GM18870 (cell line): ENCODE measurements around the gene CLSTN2.
A peak's percentile ranks its signal among the peaks of the same experiment; 100 is the strongest.

Source experiments
- ATAC-seq: cut with Tn5 transposase; IDR thresholded peaks from one replicate; pipeline ENCODE4 v1.9.1; 2021; ENCODE audit warnings: moderate library complexity; ENCODE audit not compliant: unreplicated experiment

CLSTN2 gene

GRCh38 chr3:140530131-140530530 is 595.1 kb downstream of the CLSTN2 start:
- ATAC-seq: no peak

GRCh38 chr3:140530603-140531002 is 595.6 kb downstream of the CLSTN2 start:
- no peak for ATAC-seq

GRCh38 chr3:140532793-140533330 is 597.9 kb downstream of the CLSTN2 start:
- ATAC-seq: no peak

GRCh38 chr3:140536926-140537726 is 602.1 kb downstream of the CLSTN2 start:
- ATAC-seq: no peak

GRCh38 chr3:140537727-140538082 is 602.7 kb downstream of the CLSTN2 start:
- ATAC-seq: no peak

- peak; percentile 78 for ATAC-seq
Observed at GRCh38 chr3:140540262-140540661, 605.3 kb downstream of the CLSTN2 start.

- ATAC-seq: no peak
Observed at GRCh38 chr3:140541975-140542653, 607.1 kb downstream of the CLSTN2 start.

- ATAC-seq: no peak
Observed at GRCh38 chr3:140545197-140545596, 610.2 kb downstream of the CLSTN2 start.

- ATAC-seq: no peak
Observed at GRCh38 chr3:140545756-140546155, 610.8 kb downstream of the CLSTN2 start.

- ATAC-seq: no peak
Observed at GRCh38 chr3:140546649-140547048, 611.7 kb downstream of the CLSTN2 start.

GRCh38 chr3:140552403-140552802 is 617.4 kb downstream of the CLSTN2 start:
- no peak for ATAC-seq

- no peak for ATAC-seq
Observed at GRCh38 chr3:140552898-140553297, 617.9 kb downstream of the CLSTN2 start.

- no peak for ATAC-seq
Observed at GRCh38 chr3:140553591-140553990, 618.6 kb downstream of the CLSTN2 start.

- no peak for ATAC-seq
Observed at GRCh38 chr3:140555666-140556065, 620.7 kb downstream of the CLSTN2 start.

GRCh38 chr3:140557476-140557875 is 622.5 kb downstream of the CLSTN2 start:
- no peak for ATAC-seq

- no peak for ATAC-seq
Observed at GRCh38 chr3:140559546-140559945, 624.6 kb downstream of the CLSTN2 start.

- no peak for ATAC-seq
Observed at GRCh38 chr3:140563206-140563760, 628.3 kb downstream of the CLSTN2 start.

- no peak for ATAC-seq
Observed at GRCh38 chr3:140568131-140568530, 633.1 kb downstream of the CLSTN2 start.

GRCh38 chr3:140568842-140569520 is 634.0 kb downstream of the CLSTN2 start:
- no peak for ATAC-seq

- ATAC-seq: no peak
Observed at GRCh38 chr3:140570602-140571001, 635.6 kb downstream of the CLSTN2 start.

GRCh38 chr3:140571836-140572235 is 636.9 kb downstream of the CLSTN2 start:
- no peak for ATAC-seq
